ENCODE results near the gene CCNQ. TPM values are rescaled to one million over a fixed set of nuclear protein-coding genes. Genes with fewer than 3 reads are reported as not detected.

The CCNQ gene
- total RNA-seq, 1 donor from 2014 or later, result 52.7 TPM

DNA sequence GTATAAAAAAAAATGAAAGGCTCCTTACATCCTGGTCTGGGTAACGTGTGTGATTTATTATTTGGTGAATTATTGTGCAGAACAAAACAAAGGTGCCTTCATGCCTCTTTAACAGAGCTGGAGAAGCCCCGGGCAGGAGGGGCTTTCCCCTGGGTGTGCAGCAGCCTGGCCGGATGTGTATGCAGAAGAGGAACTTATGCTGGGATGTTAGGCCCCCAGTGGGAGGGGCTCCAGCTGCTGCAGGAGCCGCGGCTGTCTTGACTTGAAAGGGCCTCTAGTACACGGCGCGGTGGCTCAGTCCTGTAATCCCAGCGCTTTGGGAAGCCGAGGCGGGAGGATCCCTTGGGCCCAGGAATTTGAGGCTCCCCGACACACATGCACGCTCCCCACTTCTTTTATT, 16.0 kb downstream of the CCNQ start:
- Histone ChIP-seq H3K4me1 (no peaks in the 10 kb centered on the region), H3K4me3 (no peak overlapping the region), H3K27me3 (no peaks in the 10 kb centered on the region), H3K9me3 (no peaks in the 10 kb centered on the region), H3K36me3 (peaks cover 1 to 5% of the 10 kb centered on the region in 2 donors), H3K27ac (no peak overlapping the region)
- DNase-seq (ENCODE audit: low spot score in 2 of 2), result no peak
- intact Hi-C loops (cut with DNase I), result no loop called here
- TF ChIP-seq, protein P1, sequence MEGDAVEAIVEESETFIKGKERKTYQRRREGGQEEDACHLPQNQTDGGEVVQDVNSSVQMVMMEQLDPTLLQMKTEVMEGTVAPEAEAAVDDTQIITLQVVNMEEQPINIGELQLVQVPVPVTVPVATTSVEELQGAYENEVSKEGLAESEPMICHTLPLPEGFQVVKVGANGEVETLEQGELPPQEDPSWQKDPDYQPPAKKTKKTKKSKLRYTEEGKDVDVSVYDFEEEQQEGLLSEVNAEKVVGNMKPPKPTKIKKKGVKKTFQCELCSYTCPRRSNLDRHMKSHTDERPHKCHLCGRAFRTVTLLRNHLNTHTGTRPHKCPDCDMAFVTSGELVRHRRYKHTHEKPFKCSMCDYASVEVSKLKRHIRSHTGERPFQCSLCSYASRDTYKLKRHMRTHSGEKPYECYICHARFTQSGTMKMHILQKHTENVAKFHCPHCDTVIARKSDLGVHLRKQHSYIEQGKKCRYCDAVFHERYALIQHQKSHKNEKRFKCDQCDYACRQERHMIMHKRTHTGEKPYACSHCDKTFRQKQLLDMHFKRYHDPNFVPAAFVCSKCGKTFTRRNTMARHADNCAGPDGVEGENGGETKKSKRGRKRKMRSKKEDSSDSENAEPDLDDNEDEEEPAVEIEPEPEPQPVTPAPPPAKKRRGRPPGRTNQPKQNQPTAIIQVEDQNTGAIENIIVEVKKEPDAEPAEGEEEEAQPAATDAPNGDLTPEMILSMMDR (IDR thresholded peaks at IDR 0.05), result no peak

DNA sequence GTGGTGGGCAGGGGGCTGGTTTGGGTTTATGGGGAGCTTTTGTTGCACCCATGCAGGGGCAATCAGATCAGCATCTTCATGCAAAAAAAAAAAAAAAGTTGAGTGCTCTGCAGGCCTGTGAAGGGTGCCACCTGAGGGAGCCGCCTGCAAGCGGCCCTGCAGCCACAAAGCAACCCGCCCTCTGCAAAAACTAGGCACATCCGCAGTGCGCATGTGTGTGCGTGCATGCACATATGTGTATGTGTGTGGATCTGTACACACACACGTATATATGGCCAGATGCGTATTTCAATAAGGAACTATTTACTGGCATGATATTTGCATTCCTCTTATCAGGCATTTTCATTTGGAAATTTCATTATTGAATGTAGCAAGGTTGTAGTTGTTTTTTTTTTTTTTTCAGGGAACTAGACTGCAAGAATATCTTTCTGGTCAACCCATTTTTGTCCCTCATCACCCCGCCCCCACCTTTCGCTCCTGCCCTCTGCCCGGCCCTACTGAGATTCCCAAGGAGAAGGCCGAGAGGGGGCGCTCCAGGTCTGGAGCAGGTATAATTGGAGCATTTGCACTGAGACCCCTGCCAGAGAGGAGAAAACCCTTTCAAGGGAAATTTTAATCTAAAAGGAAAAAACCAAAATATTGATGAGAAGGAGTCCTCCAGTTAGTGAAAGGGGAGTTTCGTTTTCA, 18.1 kb downstream of the CCNQ start:
- no peak for DNase-seq (ENCODE audit: low spot score in 2 of 2)
- Histone ChIP-seq H3K27me3 (no peaks in the 10 kb centered on the region), H3K36me3 (no peaks in the 10 kb centered on the region), H3K9me3 (no peaks in the 10 kb centered on the region), H3K4me1 (no peaks in the 10 kb centered on the region), H3K4me3 (no peak overlapping the region), H3K27ac (no peak overlapping the region)
- intact Hi-C loops (cut with DNase I), result no loop called here
- TF ChIP-seq, protein P1 (IDR thresholded peaks at IDR 0.05), result no peak

DNA sequence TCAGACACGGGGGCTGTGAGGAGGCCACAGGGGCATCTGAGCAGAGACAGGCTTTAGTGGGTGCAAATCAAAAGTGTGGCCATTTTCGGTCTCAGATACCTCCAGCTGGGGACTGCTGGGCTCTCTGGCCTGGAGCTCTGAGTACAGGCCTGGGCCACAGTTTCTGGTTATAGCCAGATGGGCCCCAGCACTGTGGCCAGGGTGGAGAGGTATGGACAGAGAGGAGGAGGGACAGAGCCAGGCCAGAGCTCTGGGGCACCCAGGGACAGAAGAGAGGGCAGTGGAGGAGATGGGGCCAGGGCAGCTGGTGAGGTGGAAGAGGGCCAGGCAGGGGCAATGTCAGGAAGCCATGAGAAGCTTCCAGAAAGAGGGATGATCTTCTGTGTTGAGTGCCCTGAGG, 20.1 kb downstream of the CCNQ start:
- TF ChIP-seq, protein P1 (IDR thresholded peaks at IDR 0.05), result no peak
- intact Hi-C loops (cut with DNase I), result no loop called here
- H3K4me3 ChIP-seq, result no peak overlapping the region
- H3K36me3 ChIP-seq, result no peaks in the 10 kb centered on the region
- H3K27ac ChIP-seq, result no peak overlapping the region
- H3K9me3 ChIP-seq, result no peaks in the 10 kb centered on the region
- no peaks in the 10 kb centered on the region for H3K27me3 ChIP-seq
- H3K4me1 ChIP-seq, result no peaks in the 10 kb centered on the region
- DNase-seq (ENCODE audit: low spot score in 2 of 2), result no peak

DNA sequence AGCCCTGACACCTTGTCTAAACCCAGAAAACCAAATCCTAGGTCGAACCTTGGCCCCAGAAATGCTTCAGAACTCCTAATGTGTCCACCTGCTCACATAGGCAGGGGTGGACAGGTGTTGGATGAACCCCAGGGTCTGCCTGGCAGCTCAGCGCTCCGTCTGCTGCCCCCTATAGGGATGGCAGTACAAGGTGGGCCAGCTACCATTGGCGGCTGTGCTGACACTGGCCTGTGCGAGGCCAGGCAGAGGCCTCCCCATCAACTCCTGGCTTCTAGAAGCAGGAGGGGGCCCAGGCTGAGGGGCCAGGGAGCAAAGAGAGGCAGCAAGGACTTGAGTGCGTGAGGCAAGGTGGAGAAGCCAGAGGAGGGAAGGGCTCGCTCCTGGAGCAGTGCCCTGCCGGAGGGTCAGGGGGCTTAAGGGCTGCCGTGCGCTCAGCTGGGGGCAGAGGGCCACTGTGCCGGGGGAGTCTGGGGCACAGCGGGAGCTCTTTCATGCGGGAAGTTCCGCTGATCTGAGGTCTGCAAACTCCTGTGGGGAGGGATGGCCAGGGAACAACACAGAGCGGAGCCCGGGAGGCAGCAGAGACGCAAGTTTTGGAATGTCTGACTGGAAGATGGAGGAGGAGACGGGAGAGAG, 20.6 kb downstream of the CCNQ start:
- Histone ChIP-seq H3K4me3 (no peak overlapping the region), H3K4me1 (no peaks in the 10 kb centered on the region), H3K27ac (no peak overlapping the region), H3K36me3 (no peaks in the 10 kb centered on the region), H3K9me3 (no peaks in the 10 kb centered on the region), H3K27me3 (no peaks in the 10 kb centered on the region)
- TF ChIP-seq, protein P1 (IDR thresholded peaks at IDR 0.05), result no peak
- intact Hi-C loops (cut with DNase I), result no loop called here
- no peak for DNase-seq (ENCODE audit: low spot score in 2 of 2)

DNA sequence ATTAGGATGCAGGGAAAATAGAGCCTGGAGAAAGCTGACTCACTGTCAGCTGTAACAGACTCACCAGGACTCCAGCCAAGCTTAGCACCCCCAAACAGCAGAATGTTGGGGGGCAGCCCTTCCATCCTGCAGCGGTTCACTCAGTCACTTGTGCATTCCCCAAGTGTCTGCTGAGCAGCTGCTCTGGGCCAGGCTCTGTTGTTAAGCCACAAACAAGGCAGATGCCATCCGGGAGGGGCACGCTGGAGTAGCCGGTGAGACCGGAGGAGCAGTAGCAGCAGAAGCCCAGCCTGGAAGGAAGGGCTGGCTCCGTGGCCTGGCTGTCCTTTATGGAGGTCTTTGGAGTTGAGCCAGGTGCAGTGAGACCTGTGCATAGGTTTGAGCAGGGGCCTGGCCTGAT, 22.0 kb downstream of the CCNQ start:
- DNase-seq (ENCODE audit: low spot score in 2 of 2), result no peak
- Histone ChIP-seq H3K4me3 (no peak overlapping the region), H3K27me3 (no peaks in the 10 kb centered on the region), H3K27ac (no peak overlapping the region), H3K4me1 (no peaks in the 10 kb centered on the region), H3K36me3 (no peaks in the 10 kb centered on the region), H3K9me3 (no peaks in the 10 kb centered on the region)
- TF ChIP-seq, protein P1 (IDR thresholded peaks at IDR 0.05), result no peak
- intact Hi-C loops (cut with DNase I), result no loop called here
